Measurements from ENCODE around the gene FICD. TPM values are rescaled to one million over a fixed set of nuclear protein-coding genes. Genes with fewer than 3 reads are reported as not detected.

FICD gene
- total and polyA plus RNA-seq, 5 donors = 1.8 to 7.1 (median 3.1) TPM

DNA sequence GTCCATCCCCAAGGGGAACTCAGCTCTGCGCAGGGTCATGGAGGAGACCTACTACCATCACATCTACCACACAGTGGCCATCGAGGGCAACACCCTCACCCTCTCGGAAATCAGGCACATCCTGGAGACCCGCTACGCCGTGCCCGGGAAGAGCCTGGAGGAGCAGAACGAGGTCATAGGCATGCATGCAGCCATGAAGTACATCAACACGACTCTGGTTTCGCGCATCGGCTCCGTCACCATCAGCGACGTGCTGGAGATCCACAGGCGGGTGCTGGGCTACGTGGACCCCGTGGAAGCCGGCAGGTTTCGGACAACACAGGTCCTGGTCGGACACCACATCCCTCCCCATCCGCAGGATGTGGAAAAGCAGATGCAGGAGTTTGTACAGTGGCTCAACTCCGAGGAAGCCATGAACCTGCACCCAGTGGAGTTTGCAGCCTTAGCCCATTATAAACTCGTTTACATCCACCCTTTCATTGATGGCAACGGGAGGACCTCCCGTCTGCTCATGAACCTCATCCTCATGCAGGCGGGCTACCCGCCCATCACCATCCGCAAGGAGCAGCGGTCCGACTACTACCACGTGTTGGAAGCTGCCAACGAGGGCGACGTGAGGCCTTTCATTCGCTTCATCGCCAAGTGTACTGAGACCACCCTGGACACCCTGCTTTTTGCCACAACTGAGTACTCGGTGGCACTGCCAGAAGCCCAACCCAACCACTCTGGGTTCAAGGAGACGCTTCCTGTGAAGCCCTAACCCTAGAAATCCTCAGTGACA is 3.8 kb downstream of the FICD start:
- H3K4me3 ChIP-seq (ENCODE audit: low read length) = no peak overlapping the region
- WGBS = 92% methylated on average over 39 of the region's 39 CpGs
- no peaks in the 10 kb centered on the region for H3K9me3 ChIP-seq (ENCODE audit: control insufficient read depth, low read length)
- intact Hi-C loops (cut with DNase I) = no loop called here
- H3K27me3 ChIP-seq (ENCODE audit: control insufficient read depth, insufficient read depth) = no peaks in the 10 kb centered on the region
- ATAC-seq (no peak), DNase-seq (peak in 1 of 3 donors; percentile 50)
- no peak overlapping the region for H3K27ac ChIP-seq (ENCODE audit: low read length)
- peaks cover 4% of the 10 kb centered on the region for H3K4me1 ChIP-seq (ENCODE audit: control insufficient read depth, insufficient read depth, low read length)

DNA sequence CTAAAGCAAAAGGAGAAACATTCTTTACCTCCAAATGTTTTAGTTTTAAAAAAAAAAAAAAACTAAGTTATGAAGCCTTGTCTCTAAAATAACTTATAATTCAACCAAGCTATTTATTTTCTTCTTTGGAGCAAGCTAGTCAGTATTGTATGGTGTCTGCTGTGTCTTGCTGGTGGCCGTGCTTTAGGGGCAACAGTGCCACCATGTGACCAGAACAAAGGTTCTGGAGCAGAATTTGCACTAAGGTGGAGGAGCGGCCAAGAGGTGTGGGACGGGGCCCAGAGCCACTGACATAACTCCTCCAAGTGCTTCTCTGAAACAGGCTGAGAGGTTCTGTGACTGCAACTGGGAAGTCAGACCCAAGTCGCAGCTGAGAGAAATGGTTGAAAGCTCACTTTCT is 4.5 kb downstream of the FICD start:
- no peaks in the 10 kb centered on the region for H3K27me3 ChIP-seq (ENCODE audit: control insufficient read depth, insufficient read depth)
- DNase-seq (no peak), ATAC-seq (no peak)
- H3K4me3 ChIP-seq (ENCODE audit: low read length) = no peak overlapping the region
- peaks cover 4% of the 10 kb centered on the region for H3K4me1 ChIP-seq (ENCODE audit: control insufficient read depth, insufficient read depth, low read length)
- H3K27ac ChIP-seq (ENCODE audit: low read length) = no peak overlapping the region
- no peaks in the 10 kb centered on the region for H3K9me3 ChIP-seq (ENCODE audit: control insufficient read depth, low read length)
- WGBS = 60% methylated on average over 4 of the region's 4 CpGs
- intact Hi-C loops (cut with DNase I) = no loop called here

DNA sequence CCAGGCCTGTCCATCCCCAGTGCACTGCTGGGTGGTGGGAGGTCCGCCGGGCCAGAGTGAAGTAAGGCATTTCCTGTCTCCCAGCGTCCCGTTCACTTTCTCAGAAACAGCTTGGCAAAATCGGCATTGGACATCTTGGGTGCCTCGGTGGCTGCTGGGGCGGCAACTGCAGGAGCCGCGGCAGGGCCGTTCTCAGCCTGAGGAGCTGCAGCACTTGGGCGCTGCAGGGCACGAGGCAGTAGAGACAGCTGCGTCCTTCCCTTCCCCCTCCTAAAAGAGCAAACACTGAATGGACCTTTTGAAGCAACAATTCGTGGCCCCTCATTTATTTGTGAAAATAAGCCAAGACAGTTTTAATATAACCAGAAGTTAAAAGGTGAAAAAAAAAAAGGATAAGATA is 8.3 kb downstream of the FICD start:
- Histone ChIP-seq H3K4me3 (ENCODE audit: low read length) (no peak overlapping the region), H3K27me3 (ENCODE audit: control insufficient read depth, insufficient read depth) (no peaks in the 10 kb centered on the region), H3K9me3 (ENCODE audit: control insufficient read depth, low read length) (no peaks in the 10 kb centered on the region), H3K4me1 (ENCODE audit: control insufficient read depth, insufficient read depth, low read length) (no peaks in the 10 kb centered on the region), H3K27ac (ENCODE audit: low read length) (no peak overlapping the region)
- DNase-seq (no peak), ATAC-seq (no peak)
- intact Hi-C loops (cut with DNase I) = no loop called here
- WGBS = 86% methylated on average over 14 of the region's 14 CpGs

DNA sequence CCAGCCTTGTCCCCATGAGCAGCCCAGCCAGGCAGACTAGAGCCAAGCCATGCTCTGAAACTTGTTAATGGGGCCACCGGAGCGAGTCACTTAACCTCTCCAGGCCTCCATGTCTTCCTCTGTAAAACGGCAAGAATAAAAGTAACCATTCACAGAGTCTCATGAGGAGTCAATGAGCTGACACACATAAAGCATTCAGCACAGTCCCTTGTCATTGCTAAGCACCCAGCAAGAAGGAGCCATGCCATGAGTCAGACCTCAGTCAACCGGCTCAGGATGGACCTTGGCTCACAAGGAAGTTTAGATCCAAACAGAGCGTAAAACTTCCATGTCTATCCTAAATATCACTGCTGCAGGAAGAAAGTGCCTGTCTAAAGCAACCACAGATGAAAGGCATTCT is 10.6 kb downstream of the FICD start:
- H3K27me3 ChIP-seq (ENCODE audit: control insufficient read depth, insufficient read depth) = no peaks in the 10 kb centered on the region
- DNase-seq (no peak), ATAC-seq (no peak)
- no peak overlapping the region for H3K27ac ChIP-seq (ENCODE audit: low read length)
- 90% methylated on average over 5 of the region's 5 CpGs for WGBS
- H3K9me3 ChIP-seq (ENCODE audit: control insufficient read depth, low read length) = no peaks in the 10 kb centered on the region
- H3K4me1 ChIP-seq (ENCODE audit: control insufficient read depth, insufficient read depth, low read length) = no peaks in the 10 kb centered on the region
- no peak overlapping the region for H3K4me3 ChIP-seq (ENCODE audit: low read length)
- intact Hi-C loops (cut with DNase I) = no loop called here

DNA sequence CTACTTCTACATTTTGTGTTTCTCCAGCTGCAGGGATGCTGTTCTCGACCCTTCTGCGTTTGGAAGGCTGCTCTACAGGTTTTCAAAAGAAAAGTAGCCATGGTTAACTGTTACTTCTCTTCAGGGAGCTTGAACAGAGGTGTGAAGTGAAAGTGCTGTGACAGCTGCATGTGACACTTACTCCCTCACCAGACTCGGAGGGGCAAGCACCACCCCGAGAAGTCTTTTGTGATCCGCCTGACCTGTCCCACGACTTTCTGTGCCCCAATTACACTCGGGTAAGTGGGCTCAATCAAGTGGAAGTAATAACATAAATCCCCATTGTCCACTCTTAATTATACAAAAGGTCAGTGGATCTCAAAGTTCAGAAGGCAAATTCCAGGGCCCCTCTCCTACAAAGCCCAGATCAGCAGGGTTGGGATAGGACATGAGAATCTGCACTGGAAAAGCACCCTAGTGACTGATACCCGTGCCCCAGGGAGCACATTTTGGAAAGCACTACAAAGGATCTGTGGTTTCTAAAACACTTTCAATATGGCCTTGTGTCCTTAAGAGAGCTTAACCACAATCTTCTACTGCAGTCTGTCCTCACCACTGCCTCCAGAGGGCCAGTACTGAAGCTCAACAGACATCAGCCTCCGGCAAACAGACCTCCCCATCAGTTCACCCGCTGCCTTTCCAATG is 11.5 kb downstream of the FICD start:
- intact Hi-C loops (cut with DNase I) = no loop called here
- H3K9me3 ChIP-seq (ENCODE audit: control insufficient read depth, low read length) = no peaks in the 10 kb centered on the region
- ATAC-seq (no peak), DNase-seq (no peak)
- H3K4me3 ChIP-seq (ENCODE audit: low read length) = no peak overlapping the region
- H3K27me3 ChIP-seq (ENCODE audit: control insufficient read depth, insufficient read depth) = no peaks in the 10 kb centered on the region
- 68% methylated on average over 10 of the region's 10 CpGs for WGBS
- H3K27ac ChIP-seq (ENCODE audit: low read length) = no peak overlapping the region
- H3K4me1 ChIP-seq (ENCODE audit: control insufficient read depth, insufficient read depth, low read length) = no peaks in the 10 kb centered on the region

DNA sequence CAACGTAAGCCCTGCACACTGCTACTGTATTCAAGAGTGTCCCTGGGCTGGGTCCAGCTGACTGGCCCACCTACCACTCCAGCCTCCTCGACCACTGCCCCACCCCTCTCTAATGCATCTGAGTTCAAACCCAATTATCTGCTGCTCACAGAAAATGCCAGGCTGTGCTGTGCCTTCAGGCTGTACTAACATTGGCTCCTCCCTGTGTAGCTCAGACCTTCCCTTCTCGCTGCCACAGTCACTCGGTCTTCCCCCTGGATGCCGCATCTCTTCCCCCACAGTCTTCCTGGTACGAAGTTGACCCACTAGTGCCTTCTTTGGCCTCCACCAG is 12.1 kb downstream of the FICD start:
- ATAC-seq = no peak
- intact Hi-C loops (cut with DNase I) = no loop called here
- Histone ChIP-seq H3K9me3 (ENCODE audit: control insufficient read depth, low read length) (no peaks in the 10 kb centered on the region), H3K4me3 (ENCODE audit: low read length) (no peak overlapping the region), H3K4me1 (ENCODE audit: control insufficient read depth, insufficient read depth, low read length) (no peaks in the 10 kb centered on the region), H3K27me3 (ENCODE audit: control insufficient read depth, insufficient read depth) (no peaks in the 10 kb centered on the region), H3K27ac (ENCODE audit: low read length) (no peak overlapping the region)
- 81% methylated on average over 6 of the region's 6 CpGs for WGBS
- no peak for DNase-seq

DNA sequence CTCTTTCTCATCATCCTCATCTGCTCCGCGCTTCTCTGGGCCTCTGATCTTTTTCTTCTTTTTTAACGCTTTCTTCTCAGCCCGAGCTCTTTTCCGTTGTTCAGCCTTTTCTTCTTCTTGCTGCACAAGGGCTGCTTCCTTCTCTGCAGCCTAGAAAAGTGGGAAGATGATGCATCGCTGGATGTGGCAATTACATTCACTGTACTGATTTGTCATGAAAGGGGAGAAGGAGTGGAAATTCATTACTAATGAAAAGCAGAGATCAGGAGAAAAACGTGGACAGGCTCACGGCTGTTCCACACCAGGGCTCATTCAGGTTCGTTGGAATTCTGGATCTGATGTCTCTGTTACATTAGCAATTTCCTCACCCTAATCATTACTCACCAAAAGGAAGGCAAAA is 15.1 kb downstream of the FICD start:
- Histone ChIP-seq H3K9me3 (ENCODE audit: control insufficient read depth, low read length) (no peaks in the 10 kb centered on the region), H3K4me3 (ENCODE audit: low read length) (no peak overlapping the region), H3K4me1 (ENCODE audit: control insufficient read depth, insufficient read depth, low read length) (no peaks in the 10 kb centered on the region), H3K27me3 (ENCODE audit: control insufficient read depth, insufficient read depth) (no peaks in the 10 kb centered on the region), H3K27ac (ENCODE audit: low read length) (no peak overlapping the region)
- no peak for DNase-seq
- WGBS = 93% methylated on average over 9 of the region's 9 CpGs
- ATAC-seq = no peak
- intact Hi-C loops (cut with DNase I) = no loop called here

DNA sequence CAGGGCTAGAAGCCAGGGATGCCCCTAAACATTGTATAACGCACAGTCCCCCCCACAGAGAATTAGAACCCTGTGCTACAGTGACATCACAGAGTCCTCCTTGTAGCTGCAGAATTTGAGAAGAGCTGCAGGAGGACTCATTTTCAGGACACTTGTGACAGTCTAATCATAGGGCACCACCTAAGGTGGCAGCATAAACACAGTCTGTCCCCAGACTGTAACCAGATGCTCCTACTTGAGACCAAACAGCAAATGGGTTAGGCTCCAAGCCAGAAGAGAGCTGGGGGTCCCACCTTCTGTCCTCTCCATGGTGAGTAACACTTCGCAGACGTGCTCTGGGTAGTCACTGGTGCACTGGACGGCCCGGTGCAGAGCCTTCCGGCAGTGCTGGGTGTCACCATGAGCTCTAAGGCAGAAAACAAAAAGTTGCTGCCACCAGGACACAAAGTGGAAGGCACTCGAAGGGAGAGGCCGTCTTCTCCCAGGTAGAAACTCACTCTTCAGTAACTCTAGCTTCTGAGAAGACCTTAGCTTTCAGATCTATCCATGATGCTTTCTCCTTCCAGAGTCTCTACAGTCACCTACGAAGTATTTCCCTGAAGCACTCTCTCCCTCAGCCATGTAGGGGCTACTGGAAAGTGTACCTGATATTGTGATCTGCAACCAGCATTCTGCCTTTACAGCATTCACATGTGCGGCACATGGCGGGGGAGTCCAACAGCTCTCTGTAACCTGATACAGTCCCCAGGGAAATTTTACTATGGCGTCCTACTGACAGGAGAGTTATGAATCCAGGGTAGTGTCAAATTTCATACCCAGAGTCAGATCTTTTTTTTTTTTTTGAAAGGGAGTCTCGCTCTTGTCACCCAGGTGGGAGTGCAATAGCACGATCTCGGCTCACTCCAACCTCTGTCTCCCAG is 17.1 kb downstream of the FICD start:
- 93% methylated on average over 15 of the region's 15 CpGs for WGBS
- Histone ChIP-seq H3K27ac (ENCODE audit: low read length) (no peak overlapping the region), H3K27me3 (ENCODE audit: control insufficient read depth, insufficient read depth) (no peaks in the 10 kb centered on the region), H3K4me3 (ENCODE audit: low read length) (no peak overlapping the region), H3K4me1 (ENCODE audit: control insufficient read depth, insufficient read depth, low read length) (no peaks in the 10 kb centered on the region), H3K9me3 (ENCODE audit: control insufficient read depth, low read length) (no peaks in the 10 kb centered on the region)
- intact Hi-C loops (cut with DNase I) = no loop called here
- no peak for DNase-seq
- no peak for ATAC-seq

DNA sequence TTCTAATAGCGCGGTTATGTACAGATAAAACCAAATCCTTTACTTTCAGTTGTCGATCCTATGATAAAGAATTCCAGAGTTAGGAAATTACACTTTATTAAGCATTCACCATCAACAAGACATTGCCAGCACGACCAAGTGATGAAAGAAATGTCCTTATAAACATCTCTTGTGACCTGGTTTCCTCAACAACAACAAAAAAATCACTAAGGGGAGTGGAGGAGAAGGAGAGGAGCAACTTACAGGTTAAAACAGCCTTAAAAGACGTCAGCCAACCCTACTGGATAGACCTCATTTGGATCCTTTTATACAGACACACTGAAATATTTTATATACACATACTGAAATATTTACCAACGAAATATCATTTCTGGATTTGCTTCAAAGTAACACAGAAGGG is 23.1 kb downstream of the FICD start:
- Histone ChIP-seq H3K27ac (ENCODE audit: low read length) (no peak overlapping the region), H3K4me3 (ENCODE audit: low read length) (no peak overlapping the region), H3K27me3 (ENCODE audit: control insufficient read depth, insufficient read depth) (no peaks in the 10 kb centered on the region), H3K4me1 (ENCODE audit: control insufficient read depth, insufficient read depth, low read length) (no peaks in the 10 kb centered on the region), H3K9me3 (ENCODE audit: control insufficient read depth, low read length) (no peaks in the 10 kb centered on the region)
- no peak for ATAC-seq
- DNase-seq = no peak
- intact Hi-C loops (cut with DNase I) = no loop called here
- WGBS = 74% methylated on average over 6 of the region's 6 CpGs

DNA sequence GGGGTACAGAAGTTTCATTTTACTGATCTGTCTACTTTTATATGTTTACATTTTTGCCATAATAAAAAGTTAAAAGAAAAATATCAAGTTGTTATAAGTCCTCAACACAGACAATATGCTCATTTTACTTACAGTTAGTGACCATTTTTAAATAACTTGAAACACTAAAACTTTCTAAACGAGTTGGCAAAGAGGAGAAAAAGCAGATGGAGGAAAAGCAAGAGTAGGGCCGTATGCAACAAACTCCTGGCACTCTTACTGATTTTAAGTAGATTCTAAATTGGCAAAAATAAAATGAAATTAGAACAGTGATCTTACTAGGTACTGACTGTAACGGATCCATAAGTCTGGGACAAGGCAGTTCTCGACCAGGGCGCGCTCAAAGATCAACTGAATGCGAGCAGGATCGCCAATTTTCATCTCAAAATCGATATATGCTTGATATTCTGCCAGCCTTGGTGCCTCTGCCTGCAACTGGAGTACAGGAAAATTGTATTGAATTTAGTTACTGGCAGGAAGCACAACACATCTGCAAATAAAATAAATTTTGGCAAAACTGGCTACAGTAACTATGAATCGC is 23.6 kb downstream of the FICD start:
- Histone ChIP-seq H3K4me3 (ENCODE audit: low read length) (no peak overlapping the region), H3K27ac (ENCODE audit: low read length) (no peak overlapping the region), H3K4me1 (ENCODE audit: control insufficient read depth, insufficient read depth, low read length) (no peaks in the 10 kb centered on the region), H3K9me3 (ENCODE audit: control insufficient read depth, low read length) (no peaks in the 10 kb centered on the region), H3K27me3 (ENCODE audit: control insufficient read depth, insufficient read depth) (no peaks in the 10 kb centered on the region)
- no peak for DNase-seq
- 92% methylated on average over 10 of the region's 10 CpGs for WGBS
- intact Hi-C loops (cut with DNase I) = no loop called here
- no peak for ATAC-seq

DNA sequence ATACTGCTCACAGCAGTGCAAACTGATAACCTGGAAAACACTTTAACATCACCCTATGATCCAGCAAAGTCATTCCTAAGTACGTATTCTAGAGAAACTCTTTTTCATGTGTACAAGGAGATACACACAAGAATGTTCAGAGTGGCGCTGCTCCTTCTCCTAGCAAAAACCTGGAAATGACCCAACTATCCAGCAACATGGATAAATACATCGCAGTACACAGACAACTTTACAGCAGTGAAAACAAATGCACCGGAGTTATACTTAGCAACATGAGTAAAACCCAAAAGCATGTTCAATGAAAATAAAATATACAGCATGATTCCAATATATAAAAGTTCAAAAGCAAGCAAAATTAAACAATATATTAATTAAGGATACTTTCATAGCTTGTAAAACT is 27.2 kb downstream of the FICD start:
- DNase-seq (no peak), ATAC-seq (no peak)
- Histone ChIP-seq H3K9me3 (ENCODE audit: control insufficient read depth, low read length) (no peaks in the 10 kb centered on the region), H3K4me3 (ENCODE audit: low read length) (no peak overlapping the region), H3K4me1 (ENCODE audit: control insufficient read depth, insufficient read depth, low read length) (no peaks in the 10 kb centered on the region), H3K27ac (ENCODE audit: low read length) (no peak overlapping the region), H3K27me3 (ENCODE audit: control insufficient read depth, insufficient read depth) (no peaks in the 10 kb centered on the region)
- intact Hi-C loops (cut with DNase I) = no loop called here
- 79% methylated on average over 4 of the region's 4 CpGs for WGBS
